ENCODE data around the gene KRT78.

KRT78 gene

DNA sequence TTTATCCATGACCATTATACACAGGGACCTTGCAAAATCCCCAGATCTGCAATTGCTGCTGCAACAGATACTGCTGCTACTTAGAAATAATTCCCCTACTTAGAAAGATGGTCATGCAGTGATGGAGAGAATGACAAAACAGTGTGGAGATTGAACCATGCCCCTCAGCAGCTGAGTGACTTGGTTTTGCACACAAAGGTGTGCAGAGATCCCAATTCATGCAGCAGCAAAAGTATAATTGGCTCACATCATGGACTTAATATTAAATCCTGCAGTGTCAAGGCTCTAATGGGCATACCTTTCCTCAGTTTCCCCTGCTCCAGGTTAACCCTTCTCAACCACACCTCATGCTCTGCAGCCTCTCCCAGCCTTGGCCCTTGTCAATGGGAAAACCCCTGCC lies 3.0 kb upstream of the KRT78 start:
- Histone ChIP-seq H3K4me1 (ENCODE audit: low read length) (no peaks in the 10 kb centered on the region), H3K27me3 (ENCODE audit: low read depth, low read length) (peaks cover 10% of the 10 kb centered on the region), H2AFZ (ENCODE audit: low read depth, low read length) (no peak overlapping the region), H4K20me1 (ENCODE audit: insufficient read depth, low read length) (no peaks in the 10 kb centered on the region), H3K4me3 (ENCODE audit: low read length) (no peak overlapping the region), H3K27ac (ENCODE audit: low read length) (no peak overlapping the region), H3K4me2 (ENCODE audit: low read length) (no peak overlapping the region), H3K9ac (ENCODE audit: low read length) (no peak overlapping the region), H3K36me3 (replicated peaks; ENCODE audit: low read depth, low read length) (no peaks in the 10 kb centered on the region), H3K9me3 (ENCODE audit: insufficient read depth, low read length) (no peaks in the 10 kb centered on the region), H3K79me2 (ENCODE audit: low read length) (no peaks in the 10 kb centered on the region)
- TF ChIP-seq, protein P1, sequence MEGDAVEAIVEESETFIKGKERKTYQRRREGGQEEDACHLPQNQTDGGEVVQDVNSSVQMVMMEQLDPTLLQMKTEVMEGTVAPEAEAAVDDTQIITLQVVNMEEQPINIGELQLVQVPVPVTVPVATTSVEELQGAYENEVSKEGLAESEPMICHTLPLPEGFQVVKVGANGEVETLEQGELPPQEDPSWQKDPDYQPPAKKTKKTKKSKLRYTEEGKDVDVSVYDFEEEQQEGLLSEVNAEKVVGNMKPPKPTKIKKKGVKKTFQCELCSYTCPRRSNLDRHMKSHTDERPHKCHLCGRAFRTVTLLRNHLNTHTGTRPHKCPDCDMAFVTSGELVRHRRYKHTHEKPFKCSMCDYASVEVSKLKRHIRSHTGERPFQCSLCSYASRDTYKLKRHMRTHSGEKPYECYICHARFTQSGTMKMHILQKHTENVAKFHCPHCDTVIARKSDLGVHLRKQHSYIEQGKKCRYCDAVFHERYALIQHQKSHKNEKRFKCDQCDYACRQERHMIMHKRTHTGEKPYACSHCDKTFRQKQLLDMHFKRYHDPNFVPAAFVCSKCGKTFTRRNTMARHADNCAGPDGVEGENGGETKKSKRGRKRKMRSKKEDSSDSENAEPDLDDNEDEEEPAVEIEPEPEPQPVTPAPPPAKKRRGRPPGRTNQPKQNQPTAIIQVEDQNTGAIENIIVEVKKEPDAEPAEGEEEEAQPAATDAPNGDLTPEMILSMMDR (IDR thresholded peaks at IDR 0.05; ENCODE audit: low read depth, low read length) = no peak

DNA sequence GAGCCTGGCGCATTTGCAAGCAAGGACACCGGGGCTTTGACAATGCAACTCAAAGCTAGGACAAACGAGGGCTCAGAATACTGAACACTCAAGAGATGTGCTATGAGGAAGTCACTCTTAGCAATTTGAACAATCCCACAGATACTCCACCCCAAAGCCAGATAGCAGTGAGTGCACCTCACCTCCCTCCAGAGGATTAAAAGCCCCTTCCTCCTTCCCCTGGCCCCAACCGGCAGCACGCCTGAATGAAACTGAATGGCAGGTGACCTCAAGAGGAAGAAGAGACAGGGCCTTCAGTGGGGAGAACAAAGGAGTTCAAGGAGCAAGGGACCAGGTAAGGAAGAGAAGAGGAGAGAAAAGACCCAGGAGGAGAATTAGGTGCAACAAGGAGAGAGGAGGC lies 1.9 kb upstream of the KRT78 start:
- no peak overlapping the region for H3K27ac ChIP-seq (ENCODE audit: low read length)
- no peaks in the 10 kb centered on the region for H3K4me1 ChIP-seq (ENCODE audit: low read length)
- no peak overlapping the region for H3K9ac ChIP-seq (ENCODE audit: low read length)
- H3K4me2 ChIP-seq (ENCODE audit: low read length) = no peak overlapping the region
- H3K27me3 ChIP-seq (ENCODE audit: low read depth, low read length) = peaks cover 10% of the 10 kb centered on the region
- no peaks in the 10 kb centered on the region for H3K9me3 ChIP-seq (ENCODE audit: insufficient read depth, low read length)
- TF ChIP-seq, protein P1 (IDR thresholded peaks at IDR 0.05; ENCODE audit: low read depth, low read length) = no peak
- TF ChIP-seq EZH2phosphoT487 (IDR thresholded peaks at IDR 0.05; ENCODE audit: low read depth) = no peak
- H2AFZ ChIP-seq (ENCODE audit: low read depth, low read length) = no peak overlapping the region
- no peaks in the 10 kb centered on the region for H3K36me3 ChIP-seq (replicated peaks; ENCODE audit: low read depth, low read length)
- no peaks in the 10 kb centered on the region for H4K20me1 ChIP-seq (ENCODE audit: insufficient read depth, low read length)
- no peak overlapping the region for H3K4me3 ChIP-seq (ENCODE audit: low read length)
- H3K79me2 ChIP-seq (ENCODE audit: low read length) = no peaks in the 10 kb centered on the region

DNA sequence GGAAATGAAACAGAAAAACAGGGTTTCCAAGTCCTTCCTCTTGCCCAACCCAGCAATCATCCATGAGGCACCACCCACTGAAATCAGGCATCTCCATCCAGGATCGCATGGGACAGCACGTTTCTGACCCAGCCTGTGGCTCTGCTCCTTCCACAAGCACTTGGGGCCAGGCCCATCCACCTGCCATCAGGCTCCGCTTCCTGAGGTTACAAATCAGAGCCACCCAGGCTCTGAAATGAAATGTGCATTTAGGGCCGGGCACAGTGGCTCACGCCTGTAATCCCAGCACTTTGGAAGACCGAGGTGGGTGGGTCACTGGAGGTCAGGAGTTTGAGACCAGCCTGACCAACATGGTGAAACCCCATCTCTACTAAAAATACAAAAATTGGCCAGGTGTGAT lies 717 bp upstream of the KRT78 start:
- no peak overlapping the region for H3K9ac ChIP-seq (ENCODE audit: low read length)
- no peaks in the 10 kb centered on the region for H3K9me3 ChIP-seq (ENCODE audit: insufficient read depth, low read length)
- no peak overlapping the region for H2AFZ ChIP-seq (ENCODE audit: low read depth, low read length)
- H3K4me2 ChIP-seq (ENCODE audit: low read length) = no peak overlapping the region
- H3K79me2 ChIP-seq (ENCODE audit: low read length) = no peaks in the 10 kb centered on the region
- H4K20me1 ChIP-seq (ENCODE audit: insufficient read depth, low read length) = no peaks in the 10 kb centered on the region
- no peaks in the 10 kb centered on the region for H3K36me3 ChIP-seq (replicated peaks; ENCODE audit: low read depth, low read length)
- TF ChIP-seq, protein P1 (IDR thresholded peaks at IDR 0.05; ENCODE audit: low read depth, low read length) = no peak
- TF ChIP-seq EZH2phosphoT487 (IDR thresholded peaks at IDR 0.05; ENCODE audit: low read depth) = no peak
- H3K4me3 ChIP-seq (ENCODE audit: low read length) = no peak overlapping the region
- no peak overlapping the region for H3K27ac ChIP-seq (ENCODE audit: low read length)
- H3K27me3 ChIP-seq (ENCODE audit: low read depth, low read length) = peaks cover 10% of the 10 kb centered on the region
- no peaks in the 10 kb centered on the region for H3K4me1 ChIP-seq (ENCODE audit: low read length)

DNA sequence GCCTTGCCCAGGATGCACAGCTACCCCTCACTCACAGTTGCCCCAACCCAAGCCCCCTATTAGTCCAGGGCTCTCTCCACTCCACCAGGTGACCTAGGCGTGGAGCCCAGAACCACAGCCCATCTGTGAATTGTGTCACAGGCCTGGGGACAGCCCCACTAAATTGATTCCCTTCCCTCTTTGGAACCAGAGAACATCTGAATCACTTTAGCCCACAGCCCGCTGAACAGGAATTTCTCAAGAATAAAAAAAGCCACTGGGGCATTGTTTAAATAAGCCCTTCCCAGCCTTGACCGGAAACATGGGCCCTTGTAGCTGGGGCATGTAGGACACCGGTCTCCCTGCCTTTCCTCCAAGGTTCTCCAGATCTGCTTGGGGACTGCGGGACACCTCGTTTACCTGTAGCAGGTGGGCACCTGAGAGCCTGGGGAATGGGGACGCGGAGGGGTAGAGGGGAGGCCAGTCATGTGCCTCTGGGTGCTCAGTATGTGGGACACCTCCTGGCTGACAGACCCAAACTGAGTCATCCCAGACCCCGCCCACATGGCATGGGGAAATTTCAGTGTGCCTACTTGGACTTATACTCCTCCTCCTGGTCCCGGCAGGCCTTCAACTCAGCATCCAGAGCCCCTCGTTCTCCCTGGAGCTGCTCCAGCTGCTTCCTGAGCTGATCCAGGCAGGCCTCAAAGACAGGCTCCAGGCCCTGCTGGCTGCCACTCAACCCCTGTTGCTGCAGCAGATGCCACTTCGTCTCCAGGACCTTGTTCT lies 1.3 kb downstream of the KRT78 start:
- Histone ChIP-seq H3K79me2 (ENCODE audit: low read length) (no peaks in the 10 kb centered on the region), H3K4me3 (ENCODE audit: low read length) (no peak overlapping the region), H3K27me3 (ENCODE audit: low read depth, low read length) (peaks cover 4% of the 10 kb centered on the region), H3K27ac (ENCODE audit: low read length) (no peak overlapping the region), H3K36me3 (replicated peaks; ENCODE audit: low read depth, low read length) (no peaks in the 10 kb centered on the region), H2AFZ (ENCODE audit: low read depth, low read length) (no peak overlapping the region), H3K4me2 (ENCODE audit: low read length) (no peak overlapping the region), H3K9ac (ENCODE audit: low read length) (no peak overlapping the region), H3K4me1 (ENCODE audit: low read length) (peaks cover 4% of the 10 kb centered on the region; the same call in 1 of the 2 replicates), H4K20me1 (ENCODE audit: insufficient read depth, low read length) (no peaks in the 10 kb centered on the region), H3K9me3 (ENCODE audit: insufficient read depth, low read length) (no peaks in the 10 kb centered on the region)
- TF ChIP-seq EZH2phosphoT487 (IDR thresholded peaks at IDR 0.05; ENCODE audit: low read depth) = no peak
- TF ChIP-seq, protein P1 (IDR thresholded peaks at IDR 0.05; ENCODE audit: low read depth, low read length) = no peak
